Ovary (tissue), 3 donors: ENCODE data around the gene SEPTIN5.

ENCODE experiments used
- EP300 ChIP-seq: sonication (generic); formaldehyde crosslinking; IDR thresholded peaks from one replicate; pipeline ENCODE4 v1.6.1; 2017; ENCODE audit warnings: antibody characterized with exemption
- TF ChIP-seq, protein P1 (sequence below), 3 donors: fragments of 450-650 bp in 2 of 3; fragments of 200-600 bp in 1 of 3; IDR thresholded peaks; one replicate each; pipeline versions ENCODE4 v1.5.1 to v1.8.0; 2016 to 2022; ENCODE audit warnings: antibody characterized with exemption in 3 of 3, mild to moderate bottlenecking in 1 of 3
- donor health status: DM: no; HTN: no; CAD: no.

DNA sequence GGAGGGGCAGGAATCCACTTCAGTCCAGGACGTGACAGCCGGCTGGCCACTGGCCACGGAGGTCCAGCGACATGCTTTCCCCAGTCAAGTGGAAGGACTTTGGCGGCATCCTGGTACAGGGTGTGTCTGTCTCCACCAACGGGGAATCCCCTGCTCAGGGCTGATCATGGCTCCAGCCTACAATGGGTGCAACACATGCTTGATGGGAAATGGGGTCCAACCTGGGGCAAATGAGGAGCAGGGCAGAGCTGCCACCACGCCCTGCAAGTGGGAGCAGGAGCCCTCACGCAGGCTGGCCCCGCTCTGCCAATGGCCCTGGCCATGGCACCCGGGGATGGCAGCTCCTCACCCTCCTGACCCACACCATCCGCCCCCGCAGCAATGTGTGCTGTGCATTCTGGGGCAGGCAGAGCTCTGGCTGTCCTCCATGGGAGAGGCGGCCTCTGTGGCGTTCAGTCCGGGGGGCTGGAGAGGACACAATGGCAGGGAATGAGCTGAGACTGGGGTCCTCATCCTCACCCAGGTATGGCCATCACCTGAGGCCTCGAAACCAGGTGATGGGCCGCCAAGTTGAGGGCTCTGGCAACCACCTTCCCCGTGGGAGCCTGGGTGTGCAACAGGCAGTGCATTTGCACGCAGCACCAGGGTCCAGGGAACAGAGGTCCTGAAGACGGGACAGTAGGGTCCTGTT, 5.8 kb upstream of the SEPTIN5 start:
- TF ChIP-seq, protein P1, sequence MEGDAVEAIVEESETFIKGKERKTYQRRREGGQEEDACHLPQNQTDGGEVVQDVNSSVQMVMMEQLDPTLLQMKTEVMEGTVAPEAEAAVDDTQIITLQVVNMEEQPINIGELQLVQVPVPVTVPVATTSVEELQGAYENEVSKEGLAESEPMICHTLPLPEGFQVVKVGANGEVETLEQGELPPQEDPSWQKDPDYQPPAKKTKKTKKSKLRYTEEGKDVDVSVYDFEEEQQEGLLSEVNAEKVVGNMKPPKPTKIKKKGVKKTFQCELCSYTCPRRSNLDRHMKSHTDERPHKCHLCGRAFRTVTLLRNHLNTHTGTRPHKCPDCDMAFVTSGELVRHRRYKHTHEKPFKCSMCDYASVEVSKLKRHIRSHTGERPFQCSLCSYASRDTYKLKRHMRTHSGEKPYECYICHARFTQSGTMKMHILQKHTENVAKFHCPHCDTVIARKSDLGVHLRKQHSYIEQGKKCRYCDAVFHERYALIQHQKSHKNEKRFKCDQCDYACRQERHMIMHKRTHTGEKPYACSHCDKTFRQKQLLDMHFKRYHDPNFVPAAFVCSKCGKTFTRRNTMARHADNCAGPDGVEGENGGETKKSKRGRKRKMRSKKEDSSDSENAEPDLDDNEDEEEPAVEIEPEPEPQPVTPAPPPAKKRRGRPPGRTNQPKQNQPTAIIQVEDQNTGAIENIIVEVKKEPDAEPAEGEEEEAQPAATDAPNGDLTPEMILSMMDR (IDR thresholded peaks at IDR 0.05): no peak
- TF ChIP-seq EP300: no peak
